Smooth muscle cell (in vitro differentiated cells): ENCODE measurements around the gene PNMA1. TPM values are rescaled to one million over a fixed set of nuclear protein-coding genes. Genes with fewer than 3 reads are reported as not detected.
"Not testable (repeated sequence)": the region's sequence is repeated elsewhere in the genome, so short reads cannot be mapped to it uniquely, and the experiment has no call there.

ENCODE experiments used
- DNase-seq: peaks from one replicate; lab custom pipeline; 2025; ENCODE audit not compliant: unreplicated experiment; lab: John Stamatoyannopoulos, UW
- H2AFZ ChIP-seq: fragments of 200-600 bp; sonication (generic); 2 replicates; pipeline ENCODE4 v1.6.0; 2016; ENCODE audit warnings: antibody characterized with exemption, low read depth, mild to moderate bottlenecking
- H3F3A ChIP-seq: fragments of 200-600 bp; sonication (generic); 2 replicates; pipeline ENCODE4 v1.6.0; 2017; ENCODE audit warnings: antibody characterized with exemption, low read depth
- H3K27ac ChIP-seq: fragments of 200-600 bp; sonication (generic); 2 replicates; pipeline ENCODE4 v1.5.1; 2016; ENCODE audit warnings: low read depth, mild to moderate bottlenecking
- H3K27me3 ChIP-seq: fragments of 200-600 bp; sonication (generic); 2 replicates; pipeline ENCODE4 v1.6.1; 2016; ENCODE audit warnings: low read depth, mild to moderate bottlenecking
- H3K36me3 ChIP-seq: fragments of 200-600 bp; sonication (generic); 2 replicates; pipeline ENCODE4 v1.5.1; 2016; ENCODE audit warnings: low read depth
- H3K4me1 ChIP-seq: fragments of 200-600 bp; sonication (generic); 2 replicates; pipeline ENCODE4 v1.5.1; 2016; ENCODE audit warnings: low read depth
- H3K4me2 ChIP-seq: fragments of 200-600 bp; sonication (generic); 2 replicates; pipeline ENCODE4 v1.6.0; 2016; ENCODE audit warnings: mild to moderate bottlenecking
- H3K4me3 ChIP-seq: fragments of 200-600 bp; sonication (generic); 2 replicates; pipeline ENCODE4 v1.5.1; 2016; ENCODE audit warnings: mild to moderate bottlenecking
- H3K79me2 ChIP-seq: fragments of 200-600 bp; sonication (generic); 2 replicates; pipeline ENCODE4 v1.6.0; 2016; ENCODE audit warnings: low read depth, mild to moderate bottlenecking
- H3K9ac ChIP-seq: fragments of 200-600 bp; sonication (generic); 2 replicates; pipeline ENCODE4 v1.6.0; 2016; ENCODE audit warnings: low read depth
- H3K9me3 ChIP-seq: fragments of 200-600 bp; sonication (generic); replicated peaks from 2 replicates; pipeline ENCODE4 v1.5.1; 2016; ENCODE audit warnings: low read depth
- H4K20me1 ChIP-seq: fragments of 200-600 bp; sonication (generic); 2 replicates; pipeline ENCODE4 v1.6.0; 2016; ENCODE audit warnings: low read depth
- CTCF ChIP-seq: fragments of 200-600 bp; sonication (generic); IDR thresholded peaks from 2 replicates; pipeline ENCODE4 v1.5.1; 2017; ENCODE audit warnings: borderline replicate concordance, mild to moderate bottlenecking, antibody characterized with exemption; ENCODE audit not compliant: insufficient read depth, poor library complexity, severe bottlenecking
- WGBS: methylation state at CpG from one replicate; pipeline ENCODE4 v1.1.7; 2016; ENCODE audit warnings: low lambda C conversion rate; 5-methylcytosine and 5-hydroxymethylcytosine counted together
- polyA plus RNA-seq: library from polyadenylated mRNA; unstranded; fragments of >200 nt; fragmentation: Nextera tagmentation; extraction: Ambion mirVana; gene quantifications from 2 replicates; pipeline ENCODE4 v1.2.1, GENCODE V29; 2016
- total RNA-seq: library from RNA; depleted of rRNA; stranded (reverse); fragments of >200 nt; gene quantifications from 2 replicates; pipeline ENCODE4 v1.2.3, GENCODE V29; 2014

PNMA1 gene
- total and polyA plus RNA-seq, 2 experiments from 2014 or later: 22.4 to 52.7 TPM

- Histone ChIP-seq H3K36me3 (no peaks in the 10 kb centered on the region), H3K4me2 (no peak overlapping the region), H3K4me3 (no peak overlapping the region), H2AFZ (no peak overlapping the region), H3K9me3 (no peaks in the 10 kb centered on the region), H3K4me1 (peaks cover 19% of the 10 kb centered on the region), H3F3A (peaks cover 5% of the 10 kb centered on the region), H3K27me3 (no peaks in the 10 kb centered on the region), H3K9ac (no peak overlapping the region), H3K79me2 (peaks cover 30% of the 10 kb centered on the region), H4K20me1 (peaks cover 31% of the 10 kb centered on the region), H3K27ac (no peak overlapping the region)
- WGBS: 94% methylated on average over 8 of the region's 8 CpGs
- TF ChIP-seq CTCF: no peak
- no peak for DNase-seq
Observed at GRCh38 chr14:73709904-73710469, 4.2 kb downstream of the PNMA1 start.

GRCh38 chr14:73708076-73708475 is 6.1 kb downstream of the PNMA1 start:
- not testable (repeated sequence) for H3K4me2 ChIP-seq, H3K27ac ChIP-seq, H3K36me3 ChIP-seq, H3F3A ChIP-seq, H3K9ac ChIP-seq, DNase-seq, H3K27me3 ChIP-seq, H3K9me3 ChIP-seq, H2AFZ ChIP-seq, H3K4me3 ChIP-seq
- H4K20me1 ChIP-seq: peaks cover 28% of the 10 kb centered on the region
- peaks cover 14% of the 10 kb centered on the region for H3K4me1 ChIP-seq
- 85% methylated on average over 4 of the region's 4 CpGs for WGBS
- H3K79me2 ChIP-seq: peaks cover 24% of the 10 kb centered on the region

- 100% methylated on average over 1 of the region's 1 CpG for WGBS
- no peak overlapping the region for H3K9ac ChIP-seq
- no peak overlapping the region for H3K27ac ChIP-seq
- no peaks in the 10 kb centered on the region for H3K9me3 ChIP-seq
- TF ChIP-seq CTCF: no peak
- H3K36me3 ChIP-seq: no peaks in the 10 kb centered on the region
- H2AFZ ChIP-seq: no peak overlapping the region
- H3K4me2 ChIP-seq: no peak overlapping the region
- H4K20me1 ChIP-seq: no peaks in the 10 kb centered on the region
- H3K27me3 ChIP-seq: no peaks in the 10 kb centered on the region
- no peak overlapping the region for H3K4me3 ChIP-seq
- H3K4me1 ChIP-seq: no peaks in the 10 kb centered on the region
- no peak for DNase-seq
- H3F3A ChIP-seq: no peaks in the 10 kb centered on the region
- no peaks in the 10 kb centered on the region for H3K79me2 ChIP-seq
Observed at GRCh38 chr14:73700325-73700724, 13.9 kb downstream of the PNMA1 start.

GRCh38 chr14:73696466-73697400 is 17.5 kb downstream of the PNMA1 start:
- 62% methylated on average over 2 of the region's 2 CpGs for WGBS
- H2AFZ ChIP-seq: no peak overlapping the region
- no peak for DNase-seq

More at GRCh38 chr14:73696466-73697400, 17.5 kb downstream of the PNMA1 start:
- H3F3A ChIP-seq: no peaks in the 10 kb centered on the region
- no peaks in the 10 kb centered on the region for H3K36me3 ChIP-seq
- no peaks in the 10 kb centered on the region for H3K79me2 ChIP-seq
- peak overlapping the region; percentile 89 for H3K27ac ChIP-seq
- H3K9ac ChIP-seq: peak overlapping the region; percentile 36
- no peak for TF ChIP-seq CTCF
- no peaks in the 10 kb centered on the region for H3K27me3 ChIP-seq
- H4K20me1 ChIP-seq: no peaks in the 10 kb centered on the region
- no peaks in the 10 kb centered on the region for H3K4me1 ChIP-seq
- no peaks in the 10 kb centered on the region for H3K9me3 ChIP-seq
- H3K4me2 ChIP-seq: peak overlapping the region; percentile 64
- no peak overlapping the region for H3K4me3 ChIP-seq
